Endothelial cell of umbilical vein (primary cell): Measurements from ENCODE around the gene LAMC3. TPM values are rescaled to one million over a fixed set of nuclear protein-coding genes. Genes with fewer than 3 reads are reported as not detected.

Experiments
- BruUV-seq: library from RNA; stranded (reverse); fragments of 400-500 nt; replicated peaks from 2 replicates; lab custom pipeline; 2021; lab: Mats Ljungman, UMichigan
- CTCF ChIA-PET: fragments of 300-600, 350-600 bp; sonication (Branson Sonifier 250); formaldehyde crosslinking; loops from one replicate; lab custom pipeline; 2021; ENCODE audit warnings: antibody characterized with exemption, inconsistent platforms; lab: Charles Lee
- POLR2A ChIA-PET: fragments of 300-600, 350-600 bp; sonication (Branson Sonifier 250); formaldehyde crosslinking; loops from one replicate; lab custom pipeline; 2021; ENCODE audit warnings: antibody characterized with exemption, inconsistent platforms; lab: Charles Lee
- DNase-seq: peaks from one replicate; pipeline ENCODE4 v3.0.0-alpha.2; 2011; ENCODE audit warnings: low read depth, low spot score
- FAIRE-seq: peaks from 2 replicates; lab custom pipeline; 2011; peaks lifted over from hg19 to GRCh38; lab: Jason Lieb, UNC
- H2AFZ ChIP-seq: 2 replicates; pipeline ENCODE4 v1.6.0; 2012; ENCODE audit warnings: low read depth, low read length, control low read depth, inconsistent platforms
- H3K27ac ChIP-seq: 2 replicates; pipeline ENCODE4 v1.5.1; 2011; ENCODE audit warnings: low read depth, mild to moderate bottlenecking, control low read depth, low read length, moderate library complexity; ENCODE audit not compliant: insufficient read depth
- H3K27me3 ChIP-seq, 2 experiments: 2 replicates each; pipeline versions ENCODE4 v1.6.0 to v1.6.1; 2011; ENCODE audit warnings: low read length in 2 of 2, mixed read lengths in 1 of 2; ENCODE audit not compliant: control insufficient read depth in 2 of 2, insufficient read depth in 2 of 2
- H3K36me3 ChIP-seq, 2 experiments: 2 replicates in 1 of 2; 3 replicates in 1 of 2; pipeline ENCODE4 v1.5.1; 2011; ENCODE audit warnings: low read length in 2 of 2, mild to moderate bottlenecking in 1 of 2, moderate library complexity in 1 of 2; ENCODE audit not compliant: control insufficient read depth in 2 of 2, insufficient read depth in 2 of 2; ENCODE audit errors: extremely low read depth in 1 of 2
- H3K4me1 ChIP-seq: 3 replicates; pipeline ENCODE4 v1.5.1; 2011; ENCODE audit warnings: mild to moderate bottlenecking, low read length; ENCODE audit not compliant: control insufficient read depth, insufficient read depth; ENCODE audit errors: extremely low read depth
- H3K4me2 ChIP-seq: 2 replicates; pipeline ENCODE4 v1.6.1; 2011; ENCODE audit warnings: low read length, control low read depth, mixed read lengths; ENCODE audit not compliant: insufficient read depth
- H3K4me3 ChIP-seq, 3 experiments: fragments of 200-600 bp in 1 of 3; sonication (generic), shearing (Covaris generic) in 1 of 3; replicated peaks in 1 of 3; 2 replicates each; pipeline ENCODE4 v1.5.1; 2011 to 2016; ENCODE audit warnings: control low read depth in 3 of 3, low read length in 3 of 3, mild to moderate bottlenecking in 2 of 3, inconsistent platforms in 1 of 3, low read depth in 1 of 3, moderate library complexity in 1 of 3; ENCODE audit not compliant: insufficient read depth in 1 of 3
- H3K79me2 ChIP-seq: 2 replicates; pipeline ENCODE4 v1.6.0; 2012; ENCODE audit warnings: low read length, inconsistent platforms; ENCODE audit not compliant: control insufficient read depth, insufficient read depth
- H3K9ac ChIP-seq: replicated peaks from 2 replicates; pipeline ENCODE3; 2011; ENCODE audit warnings: low read length, control low read depth; ENCODE audit not compliant: insufficient read depth; ENCODE audit errors: extremely low read depth
- H3K9me1 ChIP-seq: replicated peaks from 3 replicates; pipeline ENCODE4 v1.6.0; 2011; ENCODE audit warnings: mild to moderate bottlenecking, low read length; ENCODE audit not compliant: control insufficient read depth, insufficient read depth; ENCODE audit errors: extremely low read depth
- H3K9me3 ChIP-seq: replicated peaks from 2 replicates; pipeline ENCODE4 v1.5.1; 2012; ENCODE audit warnings: low read length, inconsistent platforms; ENCODE audit not compliant: control insufficient read depth, insufficient read depth
- H4K20me1 ChIP-seq: replicated peaks from 2 replicates; pipeline ENCODE3; 2011; ENCODE audit warnings: mild to moderate bottlenecking, low read length; ENCODE audit not compliant: control insufficient read depth, insufficient read depth; ENCODE audit errors: extremely low read depth
- EZH2 ChIP-seq: IDR thresholded peaks from 2 replicates; pipeline ENCODE4 v1.6.1; 2012; ENCODE audit warnings: borderline replicate concordance, low read depth, mild to moderate bottlenecking, moderate library complexity, low read length, inconsistent platforms; ENCODE audit not compliant: severe bottlenecking
- FOS ChIP-seq: IDR thresholded peaks from 2 replicates; pipeline ENCODE4 v1.6.1; 2011; ENCODE audit warnings: mild to moderate bottlenecking, low read length, moderate library complexity, borderline replicate concordance; ENCODE audit not compliant: insufficient read depth
- GATA2 ChIP-seq: IDR thresholded peaks from 2 replicates; pipeline ENCODE4 v1.7.0; 2011; ENCODE audit warnings: low read depth, mild to moderate bottlenecking, moderate library complexity, mixed read lengths, low read length; ENCODE audit not compliant: insufficient read length, insufficient read depth
- JUN ChIP-seq: IDR thresholded peaks from 2 replicates; pipeline ENCODE4 v1.6.1; 2011; ENCODE audit warnings: borderline replicate concordance, low read depth; ENCODE audit not compliant: insufficient read length, insufficient read depth
- MYC ChIP-seq: IDR thresholded peaks from one replicate; pipeline ENCODE4 v1.6.1; 2011; ENCODE audit warnings: mild to moderate bottlenecking, low read depth, low read length
- POLR2A ChIP-seq: IDR thresholded peaks from 2 replicates; pipeline ENCODE4 v1.6.1; 2012; ENCODE audit warnings: low read depth, mild to moderate bottlenecking, control low read depth, low read length
- POLR2AphosphoS5 ChIP-seq: IDR thresholded peaks from 2 replicates; pipeline ENCODE4 v1.6.1; 2012; ENCODE audit warnings: low read depth, mild to moderate bottlenecking, control low read depth, low read length, moderate library complexity; ENCODE audit not compliant: insufficient read depth
- dilution Hi-C: fragments of 300-500 bp; cut with MboI; formaldehyde crosslinking; loops from one replicate; pipeline ENCODE4 v1.15.0; 2019; ENCODE audit warnings: low sequenced_read_pairs; ENCODE audit not compliant: extremely low pct_ligation_motif_present
- intact Hi-C: fragments of 100-400 bp; cut with micrococcal nuclease; formaldehyde crosslinking; loops from one replicate; pipeline ENCODE4 v1.10.0; 2022
- polyA plus RNA-seq, 4 experiments: library from polyadenylated mRNA; depleted of rRNA in 3 of 4; stranded (reverse) in 3 of 4; unstranded in 1 of 4; fragments of >200 nt; gene quantifications; 2 replicates each; pipeline versions ENCODE4 v1.2.1 to v1.2.3, GENCODE V29; 2011 to 2012; ENCODE audit warnings: missing spikeins in 1 of 4
- total RNA-seq: library from RNA; stranded (reverse); gene quantifications from 2 replicates; pipeline ENCODE4 v1.2.3, GENCODE V29; 2021
- TF ChIP-seq, protein P1 (sequence below), 2 donors: IDR thresholded peaks; 1 replicate in 1 of 2; 2 replicates in 1 of 2; pipeline ENCODE4 v1.5.1; 2011; ENCODE audit warnings: low read length in 2 of 2, mild to moderate bottlenecking in 2 of 2, moderate library complexity in 2 of 2, control low read depth in 1 of 2, inconsistent platforms in 1 of 2, low read depth in 1 of 2; ENCODE audit not compliant: insufficient read depth in 1 of 2; ENCODE audit errors: extremely low read depth in 1 of 2
- TF ChIP-seq, protein P2 (sequence below): IDR thresholded peaks from 2 replicates; pipeline ENCODE4 v1.6.1; 2011; ENCODE audit not compliant: insufficient read depth, insufficient read length

The LAMC3 gene
- total and polyA plus RNA-seq, 2 donors (not counting 3 experiments of a cell fraction or from before 2014, with no cell fraction given) = 0.18 to 0.38 TPM

DNA sequence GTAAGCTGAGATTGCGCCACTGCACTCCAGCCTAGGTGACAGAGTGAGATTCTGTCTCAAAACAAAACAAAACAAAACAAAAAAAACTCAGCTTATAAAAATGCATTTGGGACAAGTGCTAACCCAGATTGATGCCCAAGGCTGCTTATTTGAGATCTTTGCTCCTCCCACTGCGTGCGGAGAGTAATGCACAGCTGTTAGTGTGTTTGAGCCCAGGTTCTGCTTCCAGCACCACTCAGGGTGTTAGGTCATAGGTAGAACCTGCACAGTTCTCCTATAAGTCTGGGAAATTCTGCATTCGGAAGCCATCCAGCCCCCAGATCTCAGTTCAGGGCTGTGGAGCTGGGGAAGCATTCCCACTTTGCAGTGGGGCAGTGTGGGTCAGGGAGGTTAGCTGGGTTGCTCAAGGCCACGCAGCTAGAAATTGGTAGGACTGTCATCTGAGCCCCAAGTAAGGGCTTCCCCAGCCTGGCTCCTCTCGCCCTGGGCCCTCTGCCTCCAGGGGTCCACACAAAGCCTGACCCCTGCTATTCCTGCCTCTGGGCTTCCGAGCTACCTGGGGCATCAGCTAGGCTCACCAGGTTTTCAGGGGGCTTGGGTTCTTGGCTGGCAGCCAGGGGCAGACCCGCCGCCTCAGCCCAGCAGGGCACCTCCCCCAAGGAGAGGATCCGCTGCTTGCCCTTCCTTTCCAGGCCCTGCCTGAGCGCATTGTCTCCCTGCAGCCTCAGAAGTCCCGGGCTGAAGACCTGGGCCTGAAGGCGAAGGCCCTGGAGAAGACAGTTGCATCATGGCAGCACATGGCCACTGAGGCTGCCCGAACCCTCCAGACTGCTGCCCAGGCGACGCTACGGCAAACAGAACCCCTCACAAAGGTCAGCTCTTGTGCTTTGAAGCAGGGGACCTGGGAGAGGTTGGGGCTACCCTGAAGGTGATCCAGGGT lies 69.7 kb downstream of the LAMC3 start:
- ChIA-PET POLR2A (no interaction called here), CTCF (interaction anchor here (0.8 to 1.4 kb wide), 3 partner anchors 21 to 33 kb away, joined by 3 to 4 read pairs (median 3); no protein-coding TSS in a partner anchor)
- Histone ChIP-seq H3K9me1 (no peaks in the 10 kb centered on the region), H4K20me1 (no peaks in the 10 kb centered on the region), H3K27ac (no peak overlapping the region), H3K4me2 (no peak overlapping the region), H3K4me3 (no peak overlapping the region), H2AFZ (no peak overlapping the region), H3K4me1 (no peaks in the 10 kb centered on the region), H3K9ac (no peak overlapping the region), H3K9me3 (no peaks in the 10 kb centered on the region), H3K36me3 (no peaks in the 10 kb centered on the region), H3K27me3 (peaks cover 0 to 3% of the 10 kb centered on the region in 2 experiments), H3K79me2 (no peaks in the 10 kb centered on the region)
- FAIRE-seq (no peak), DNase-seq (no peak)
- no TSS peak for BruUV-seq
- TF ChIP-seq FOS (no peak), MYC (no peak), EZH2 (no peak), POLR2AphosphoS5 (no peak), JUN (no peak), POLR2A (no peak), GATA2 (no peak)
- TF ChIP-seq, protein P1, sequence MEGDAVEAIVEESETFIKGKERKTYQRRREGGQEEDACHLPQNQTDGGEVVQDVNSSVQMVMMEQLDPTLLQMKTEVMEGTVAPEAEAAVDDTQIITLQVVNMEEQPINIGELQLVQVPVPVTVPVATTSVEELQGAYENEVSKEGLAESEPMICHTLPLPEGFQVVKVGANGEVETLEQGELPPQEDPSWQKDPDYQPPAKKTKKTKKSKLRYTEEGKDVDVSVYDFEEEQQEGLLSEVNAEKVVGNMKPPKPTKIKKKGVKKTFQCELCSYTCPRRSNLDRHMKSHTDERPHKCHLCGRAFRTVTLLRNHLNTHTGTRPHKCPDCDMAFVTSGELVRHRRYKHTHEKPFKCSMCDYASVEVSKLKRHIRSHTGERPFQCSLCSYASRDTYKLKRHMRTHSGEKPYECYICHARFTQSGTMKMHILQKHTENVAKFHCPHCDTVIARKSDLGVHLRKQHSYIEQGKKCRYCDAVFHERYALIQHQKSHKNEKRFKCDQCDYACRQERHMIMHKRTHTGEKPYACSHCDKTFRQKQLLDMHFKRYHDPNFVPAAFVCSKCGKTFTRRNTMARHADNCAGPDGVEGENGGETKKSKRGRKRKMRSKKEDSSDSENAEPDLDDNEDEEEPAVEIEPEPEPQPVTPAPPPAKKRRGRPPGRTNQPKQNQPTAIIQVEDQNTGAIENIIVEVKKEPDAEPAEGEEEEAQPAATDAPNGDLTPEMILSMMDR (IDR thresholded peaks at IDR 0.05; ENCODE audit: extremely low read depth in 1 of 2, insufficient read depth in 1 of 2, low read depth in 1 of 2, low read length in 2 of 2) = no peak
- TF ChIP-seq, protein P2, sequence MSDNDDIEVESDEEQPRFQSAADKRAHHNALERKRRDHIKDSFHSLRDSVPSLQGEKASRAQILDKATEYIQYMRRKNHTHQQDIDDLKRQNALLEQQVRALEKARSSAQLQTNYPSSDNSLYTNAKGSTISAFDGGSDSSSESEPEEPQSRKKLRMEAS = no peak
- intact Hi-C loops = no loop called here
- dilution Hi-C loops = no loop called here
